WTC11 (cell line): ENCODE results near the gene PZP. TPM values are rescaled to one million over a fixed set of nuclear protein-coding genes. Genes with fewer than 3 reads are reported as not detected.

Experiments used
- ATAC-seq: fragments of 200-7000 bp; cut with Tn5 transposase; 2 replicates; pipeline ENCODE4 v1.10.0; 2021; ENCODE audit warnings: mild to moderate bottlenecking, moderate library complexity
- CTCF ChIA-PET: fragments of 300-600 bp; sonication (Branson Sonifier 250); formaldehyde crosslinking; loops from one replicate; lab custom pipeline; 2021; ENCODE audit warnings: antibody characterized with exemption; lab: Charles Lee
- POLR2A ChIA-PET: fragments of 350-600 bp; sonication (Branson Sonifier 250); formaldehyde crosslinking; loops from one replicate; lab custom pipeline; 2021; ENCODE audit warnings: antibody characterized with exemption; lab: Charles Lee
- DNase-seq: peaks from one replicate; pipeline ENCODE4 v3.0.0; 2021; ENCODE audit warnings: low spot score
- H3K27ac Mint-ChIP-seq: 2 replicates; pipeline ENCODE4 v1.8.0; 2021; ENCODE audit warnings: mixed read lengths
- H3K27me3 Mint-ChIP-seq: 2 replicates; pipeline ENCODE4 v1.8.0; 2021; ENCODE audit warnings: low read depth, mild to moderate bottlenecking, moderate library complexity, mixed read lengths
- H3K36me3 Mint-ChIP-seq: 2 replicates; pipeline ENCODE4 v1.8.0; 2021; ENCODE audit warnings: mixed read lengths
- H3K4me1 Mint-ChIP-seq: 2 replicates; pipeline ENCODE4 v1.8.0; 2022; ENCODE audit warnings: mixed read lengths
- H3K4me3 Mint-ChIP-seq: 2 replicates; pipeline ENCODE4 v1.8.0; 2021; ENCODE audit warnings: mild to moderate bottlenecking, moderate library complexity, mixed read lengths
- H3K9me3 Mint-ChIP-seq: 2 replicates; pipeline ENCODE4 v1.8.0; 2021; ENCODE audit warnings: mixed read lengths
- ELF4 ChIP-seq: sonication (generic); formaldehyde crosslinking; IDR thresholded peaks from 2 replicates; pipeline ENCODE4 v1.8.1; 2022; ENCODE audit warnings: low read depth, mild to moderate bottlenecking, moderate library complexity, missing genetic modification reagents
- FOXP1 ChIP-seq: sonication (generic); formaldehyde crosslinking; IDR thresholded peaks from 2 replicates; pipeline ENCODE4 v1.8.0; 2022; ENCODE audit warnings: missing genetic modification reagents, mild to moderate bottlenecking, moderate library complexity, borderline replicate concordance
- GTF2I ChIP-seq: fragments of 250-450 bp; sonication (Bioruptor Pico); conservative IDR thresholded peaks from 2 replicates; pipeline ENCODE4 v1.4.0; 2021; ENCODE audit warnings: mild to moderate bottlenecking
- HMGA2 ChIP-seq: fragments of 250-450 bp; sonication (Bioruptor Pico); IDR thresholded peaks from 2 replicates; pipeline ENCODE4 v1.4.0; 2021; ENCODE audit warnings: mild to moderate bottlenecking, moderate library complexity
- OVOL2 ChIP-seq: fragments of 250-450 bp; sonication (Bioruptor Pico); IDR thresholded peaks from 2 replicates; pipeline ENCODE4 v1.9.0; 2021; ENCODE audit warnings: mild to moderate bottlenecking, borderline replicate concordance
- RELA ChIP-seq: sonication (generic); formaldehyde crosslinking; IDR thresholded peaks from 2 replicates; pipeline ENCODE4 v1.8.1; 2022; ENCODE audit warnings: missing genetic modification reagents, mild to moderate bottlenecking, borderline replicate concordance
- ZNF138 ChIP-seq: sonication (generic); formaldehyde crosslinking; conservative IDR thresholded peaks from 2 replicates; pipeline ENCODE4 v1.8.1; 2022; ENCODE audit warnings: mild to moderate bottlenecking, moderate library complexity, missing genetic modification reagents
- ZNF416 ChIP-seq: fragments of 250-450 bp; sonication (Bioruptor Pico); IDR thresholded peaks from 2 replicates; pipeline ENCODE4 v1.9.0; 2021; ENCODE audit warnings: mild to moderate bottlenecking, inconsistent platforms
- ZNF423 ChIP-seq: fragments of 250-450 bp; sonication (Bioruptor Pico); IDR thresholded peaks from 2 replicates; pipeline ENCODE4 v2.1.2; 2022; ENCODE audit warnings: mild to moderate bottlenecking, moderate library complexity
- total RNA-seq: library from RNA; stranded (reverse); gene quantifications from 3 replicates; pipeline ENCODE4 v1.2.3, GENCODE V29; 2021
- TF ChIP-seq, protein P1 (sequence below): sonication (generic); formaldehyde crosslinking; IDR thresholded peaks from 2 replicates; pipeline ENCODE4 v1.8.1; 2022; ENCODE audit warnings: mild to moderate bottlenecking, missing genetic modification reagents, moderate library complexity, borderline replicate concordance
- TF ChIP-seq, protein P2 (sequence below): sonication (generic); formaldehyde crosslinking; IDR thresholded peaks from 2 replicates; pipeline ENCODE4 v1.8.0; 2022; ENCODE audit warnings: mild to moderate bottlenecking, missing genetic modification reagents
- TF ChIP-seq, protein P3 (sequence below): sonication (generic); formaldehyde crosslinking; IDR thresholded peaks from 2 replicates; pipeline ENCODE4 v1.8.1; 2023; ENCODE audit warnings: mild to moderate bottlenecking, missing genetic modification reagents, borderline replicate concordance
- TF ChIP-seq, protein P4 (sequence below): fragments of 250-450 bp; sonication (Bioruptor Pico); IDR thresholded peaks from 2 replicates; pipeline ENCODE4 v1.9.0; 2021; ENCODE audit warnings: mild to moderate bottlenecking
- TF ChIP-seq, protein P5 (sequence below): fragments of 250-450 bp; sonication (Bioruptor Pico); IDR thresholded peaks from 2 replicates; pipeline ENCODE4 v2.1.2; 2022; ENCODE audit warnings: mild to moderate bottlenecking, moderate library complexity
- TF ChIP-seq, protein P6 (sequence below): sonication (generic); formaldehyde crosslinking; IDR thresholded peaks from 2 replicates; pipeline ENCODE4 v1.8.1; 2022; ENCODE audit warnings: missing genetic modification reagents, borderline replicate concordance
- TF ChIP-seq, protein P7 (sequence below): sonication (generic); formaldehyde crosslinking; IDR thresholded peaks from 2 replicates; pipeline ENCODE4 v1.8.1; 2022; ENCODE audit warnings: low read depth, missing genetic modification reagents, borderline replicate concordance
- TF ChIP-seq, protein P8 (sequence below): sonication (generic); formaldehyde crosslinking; IDR thresholded peaks from 2 replicates; pipeline ENCODE4 v1.8.1; 2023; ENCODE audit warnings: mild to moderate bottlenecking, missing genetic modification reagents

The PZP gene
- total RNA-seq, 1 experiment from 2014 or later: 0.15 TPM

DNA sequence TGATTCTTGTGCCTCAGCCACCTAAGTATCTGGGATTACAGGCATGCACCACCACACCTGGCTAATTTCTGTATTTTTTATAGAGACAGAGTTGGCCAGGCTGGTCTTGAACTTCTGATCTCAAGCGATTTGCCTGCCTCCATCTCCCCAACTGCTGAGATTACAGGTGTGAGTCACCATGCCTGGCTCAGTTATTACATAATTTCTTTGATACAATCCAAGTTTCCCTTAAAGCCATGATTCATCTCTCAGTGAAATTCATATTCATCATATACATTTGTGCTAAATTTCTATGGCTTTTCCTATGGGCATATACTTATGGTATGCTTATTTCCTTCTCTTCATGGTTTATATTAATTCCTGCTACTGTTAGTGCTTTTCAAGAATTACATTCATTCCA, 29.1 kb upstream of the PZP start (continued):
- TF ChIP-seq, protein P1, sequence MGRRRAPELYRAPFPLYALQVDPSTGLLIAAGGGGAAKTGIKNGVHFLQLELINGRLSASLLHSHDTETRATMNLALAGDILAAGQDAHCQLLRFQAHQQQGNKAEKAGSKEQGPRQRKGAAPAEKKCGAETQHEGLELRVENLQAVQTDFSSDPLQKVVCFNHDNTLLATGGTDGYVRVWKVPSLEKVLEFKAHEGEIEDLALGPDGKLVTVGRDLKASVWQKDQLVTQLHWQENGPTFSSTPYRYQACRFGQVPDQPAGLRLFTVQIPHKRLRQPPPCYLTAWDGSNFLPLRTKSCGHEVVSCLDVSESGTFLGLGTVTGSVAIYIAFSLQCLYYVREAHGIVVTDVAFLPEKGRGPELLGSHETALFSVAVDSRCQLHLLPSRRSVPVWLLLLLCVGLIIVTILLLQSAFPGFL (CRISPR knock-in tag): no peak
- TF ChIP-seq ELF4 (no peak), FOXP1 (CRISPR knock-in tag) (no peak), GTF2I (CRISPR knock-in tag) (no peak)
- TF ChIP-seq, protein P2, sequence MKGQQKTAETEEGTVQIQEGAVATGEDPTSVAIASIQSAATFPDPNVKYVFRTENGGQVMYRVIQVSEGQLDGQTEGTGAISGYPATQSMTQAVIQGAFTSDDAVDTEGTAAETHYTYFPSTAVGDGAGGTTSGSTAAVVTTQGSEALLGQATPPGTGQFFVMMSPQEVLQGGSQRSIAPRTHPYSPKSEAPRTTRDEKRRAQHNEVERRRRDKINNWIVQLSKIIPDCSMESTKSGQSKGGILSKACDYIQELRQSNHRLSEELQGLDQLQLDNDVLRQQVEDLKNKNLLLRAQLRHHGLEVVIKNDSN: no peak
- TF ChIP-seq, protein P3, sequence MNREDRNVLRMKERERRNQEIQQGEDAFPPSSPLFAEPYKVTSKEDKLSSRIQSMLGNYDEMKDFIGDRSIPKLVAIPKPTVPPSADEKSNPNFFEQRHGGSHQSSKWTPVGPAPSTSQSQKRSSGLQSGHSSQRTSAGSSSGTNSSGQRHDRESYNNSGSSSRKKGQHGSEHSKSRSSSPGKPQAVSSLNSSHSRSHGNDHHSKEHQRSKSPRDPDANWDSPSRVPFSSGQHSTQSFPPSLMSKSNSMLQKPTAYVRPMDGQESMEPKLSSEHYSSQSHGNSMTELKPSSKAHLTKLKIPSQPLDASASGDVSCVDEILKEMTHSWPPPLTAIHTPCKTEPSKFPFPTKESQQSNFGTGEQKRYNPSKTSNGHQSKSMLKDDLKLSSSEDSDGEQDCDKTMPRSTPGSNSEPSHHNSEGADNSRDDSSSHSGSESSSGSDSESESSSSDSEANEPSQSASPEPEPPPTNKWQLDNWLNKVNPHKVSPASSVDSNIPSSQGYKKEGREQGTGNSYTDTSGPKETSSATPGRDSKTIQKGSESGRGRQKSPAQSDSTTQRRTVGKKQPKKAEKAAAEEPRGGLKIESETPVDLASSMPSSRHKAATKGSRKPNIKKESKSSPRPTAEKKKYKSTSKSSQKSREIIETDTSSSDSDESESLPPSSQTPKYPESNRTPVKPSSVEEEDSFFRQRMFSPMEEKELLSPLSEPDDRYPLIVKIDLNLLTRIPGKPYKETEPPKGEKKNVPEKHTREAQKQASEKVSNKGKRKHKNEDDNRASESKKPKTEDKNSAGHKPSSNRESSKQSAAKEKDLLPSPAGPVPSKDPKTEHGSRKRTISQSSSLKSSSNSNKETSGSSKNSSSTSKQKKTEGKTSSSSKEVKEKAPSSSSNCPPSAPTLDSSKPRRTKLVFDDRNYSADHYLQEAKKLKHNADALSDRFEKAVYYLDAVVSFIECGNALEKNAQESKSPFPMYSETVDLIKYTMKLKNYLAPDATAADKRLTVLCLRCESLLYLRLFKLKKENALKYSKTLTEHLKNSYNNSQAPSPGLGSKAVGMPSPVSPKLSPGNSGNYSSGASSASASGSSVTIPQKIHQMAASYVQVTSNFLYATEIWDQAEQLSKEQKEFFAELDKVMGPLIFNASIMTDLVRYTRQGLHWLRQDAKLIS: no peak
- TF ChIP-seq, protein P4, sequence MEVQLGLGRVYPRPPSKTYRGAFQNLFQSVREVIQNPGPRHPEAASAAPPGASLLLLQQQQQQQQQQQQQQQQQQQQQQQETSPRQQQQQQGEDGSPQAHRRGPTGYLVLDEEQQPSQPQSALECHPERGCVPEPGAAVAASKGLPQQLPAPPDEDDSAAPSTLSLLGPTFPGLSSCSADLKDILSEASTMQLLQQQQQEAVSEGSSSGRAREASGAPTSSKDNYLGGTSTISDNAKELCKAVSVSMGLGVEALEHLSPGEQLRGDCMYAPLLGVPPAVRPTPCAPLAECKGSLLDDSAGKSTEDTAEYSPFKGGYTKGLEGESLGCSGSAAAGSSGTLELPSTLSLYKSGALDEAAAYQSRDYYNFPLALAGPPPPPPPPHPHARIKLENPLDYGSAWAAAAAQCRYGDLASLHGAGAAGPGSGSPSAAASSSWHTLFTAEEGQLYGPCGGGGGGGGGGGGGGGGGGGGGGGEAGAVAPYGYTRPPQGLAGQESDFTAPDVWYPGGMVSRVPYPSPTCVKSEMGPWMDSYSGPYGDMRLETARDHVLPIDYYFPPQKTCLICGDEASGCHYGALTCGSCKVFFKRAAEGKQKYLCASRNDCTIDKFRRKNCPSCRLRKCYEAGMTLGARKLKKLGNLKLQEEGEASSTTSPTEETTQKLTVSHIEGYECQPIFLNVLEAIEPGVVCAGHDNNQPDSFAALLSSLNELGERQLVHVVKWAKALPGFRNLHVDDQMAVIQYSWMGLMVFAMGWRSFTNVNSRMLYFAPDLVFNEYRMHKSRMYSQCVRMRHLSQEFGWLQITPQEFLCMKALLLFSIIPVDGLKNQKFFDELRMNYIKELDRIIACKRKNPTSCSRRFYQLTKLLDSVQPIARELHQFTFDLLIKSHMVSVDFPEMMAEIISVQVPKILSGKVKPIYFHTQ: no peak
- TF ChIP-seq, all 79 proteins: peak for 0

DNA sequence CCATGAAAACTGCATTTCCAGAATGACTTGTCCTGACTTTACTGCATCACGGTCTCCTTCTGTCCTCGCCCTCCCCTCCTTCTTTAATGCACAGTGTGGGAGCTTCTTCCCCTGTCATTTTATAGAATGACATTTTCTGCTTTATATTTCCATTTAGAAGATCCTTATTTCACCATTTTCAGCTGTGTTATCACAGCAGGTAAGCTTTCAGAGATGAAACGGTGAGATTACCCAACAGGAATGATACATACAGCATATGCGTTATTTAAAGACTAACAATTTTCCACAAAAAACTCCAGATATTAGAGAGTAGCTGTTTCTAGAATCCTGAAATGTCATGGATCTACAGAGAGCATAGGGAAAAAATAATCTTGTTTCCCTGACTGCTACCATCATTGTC, 27.3 kb upstream of the PZP start:
- Mint-ChIP-seq H3K4me3 (no peak overlapping the region), H3K27ac (no peak overlapping the region), H3K4me1 (peaks cover 4% of the 10 kb centered on the region; the same call in 1 of the 2 replicates), H3K36me3 (no peaks in the 10 kb centered on the region), H3K27me3 (peaks cover 4% of the 10 kb centered on the region), H3K9me3 (no peaks in the 10 kb centered on the region)
- ATAC-seq (no peak), DNase-seq (no peak)
- POLR2A ChIA-PET: no interaction called here
- CTCF ChIA-PET: no interaction called here
- TF ChIP-seq ZNF138 (CRISPR knock-in tag) (no peak), ZNF416 (CRISPR knock-in tag) (no peak), RELA (CRISPR knock-in tag) (no peak), HMGA2 (CRISPR knock-in tag) (no peak), ZNF423 (CRISPR knock-in tag) (no peak), OVOL2 (CRISPR knock-in tag) (no peak)
- TF ChIP-seq, protein P5, sequence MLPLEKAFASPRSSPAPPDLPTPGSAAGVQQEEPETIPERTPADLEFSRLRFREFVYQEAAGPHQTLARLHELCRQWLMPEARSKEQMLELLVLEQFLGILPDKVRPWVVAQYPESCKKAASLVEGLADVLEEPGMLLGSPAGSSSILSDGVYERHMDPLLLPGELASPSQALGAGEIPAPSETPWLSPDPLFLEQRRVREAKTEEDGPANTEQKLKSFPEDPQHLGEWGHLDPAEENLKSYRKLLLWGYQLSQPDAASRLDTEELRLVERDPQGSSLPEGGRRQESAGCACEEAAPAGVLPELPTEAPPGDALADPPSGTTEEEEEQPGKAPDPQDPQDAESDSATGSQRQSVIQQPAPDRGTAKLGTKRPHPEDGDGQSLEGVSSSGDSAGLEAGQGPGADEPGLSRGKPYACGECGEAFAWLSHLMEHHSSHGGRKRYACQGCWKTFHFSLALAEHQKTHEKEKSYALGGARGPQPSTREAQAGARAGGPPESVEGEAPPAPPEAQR (CRISPR knock-in tag): no peak
- TF ChIP-seq, protein P6, sequence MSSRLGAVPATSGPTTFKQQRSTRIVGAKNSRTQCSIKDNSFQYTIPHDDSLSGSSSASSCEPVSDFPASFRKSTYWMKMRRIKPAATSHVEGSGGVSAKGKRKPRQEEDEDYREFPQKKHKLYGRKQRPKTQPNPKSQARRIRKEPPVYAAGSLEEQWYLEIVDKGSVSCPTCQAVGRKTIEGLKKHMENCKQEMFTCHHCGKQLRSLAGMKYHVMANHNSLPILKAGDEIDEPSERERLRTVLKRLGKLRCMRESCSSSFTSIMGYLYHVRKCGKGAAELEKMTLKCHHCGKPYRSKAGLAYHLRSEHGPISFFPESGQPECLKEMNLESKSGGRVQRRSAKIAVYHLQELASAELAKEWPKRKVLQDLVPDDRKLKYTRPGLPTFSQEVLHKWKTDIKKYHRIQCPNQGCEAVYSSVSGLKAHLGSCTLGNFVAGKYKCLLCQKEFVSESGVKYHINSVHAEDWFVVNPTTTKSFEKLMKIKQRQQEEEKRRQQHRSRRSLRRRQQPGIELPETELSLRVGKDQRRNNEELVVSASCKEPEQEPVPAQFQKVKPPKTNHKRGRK (CRISPR knock-in tag): no peak
- TF ChIP-seq, protein P7, sequence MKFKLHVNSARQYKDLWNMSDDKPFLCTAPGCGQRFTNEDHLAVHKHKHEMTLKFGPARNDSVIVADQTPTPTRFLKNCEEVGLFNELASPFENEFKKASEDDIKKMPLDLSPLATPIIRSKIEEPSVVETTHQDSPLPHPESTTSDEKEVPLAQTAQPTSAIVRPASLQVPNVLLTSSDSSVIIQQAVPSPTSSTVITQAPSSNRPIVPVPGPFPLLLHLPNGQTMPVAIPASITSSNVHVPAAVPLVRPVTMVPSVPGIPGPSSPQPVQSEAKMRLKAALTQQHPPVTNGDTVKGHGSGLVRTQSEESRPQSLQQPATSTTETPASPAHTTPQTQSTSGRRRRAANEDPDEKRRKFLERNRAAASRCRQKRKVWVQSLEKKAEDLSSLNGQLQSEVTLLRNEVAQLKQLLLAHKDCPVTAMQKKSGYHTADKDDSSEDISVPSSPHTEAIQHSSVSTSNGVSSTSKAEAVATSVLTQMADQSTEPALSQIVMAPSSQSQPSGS (CRISPR knock-in tag): no peak
- TF ChIP-seq, protein P8, sequence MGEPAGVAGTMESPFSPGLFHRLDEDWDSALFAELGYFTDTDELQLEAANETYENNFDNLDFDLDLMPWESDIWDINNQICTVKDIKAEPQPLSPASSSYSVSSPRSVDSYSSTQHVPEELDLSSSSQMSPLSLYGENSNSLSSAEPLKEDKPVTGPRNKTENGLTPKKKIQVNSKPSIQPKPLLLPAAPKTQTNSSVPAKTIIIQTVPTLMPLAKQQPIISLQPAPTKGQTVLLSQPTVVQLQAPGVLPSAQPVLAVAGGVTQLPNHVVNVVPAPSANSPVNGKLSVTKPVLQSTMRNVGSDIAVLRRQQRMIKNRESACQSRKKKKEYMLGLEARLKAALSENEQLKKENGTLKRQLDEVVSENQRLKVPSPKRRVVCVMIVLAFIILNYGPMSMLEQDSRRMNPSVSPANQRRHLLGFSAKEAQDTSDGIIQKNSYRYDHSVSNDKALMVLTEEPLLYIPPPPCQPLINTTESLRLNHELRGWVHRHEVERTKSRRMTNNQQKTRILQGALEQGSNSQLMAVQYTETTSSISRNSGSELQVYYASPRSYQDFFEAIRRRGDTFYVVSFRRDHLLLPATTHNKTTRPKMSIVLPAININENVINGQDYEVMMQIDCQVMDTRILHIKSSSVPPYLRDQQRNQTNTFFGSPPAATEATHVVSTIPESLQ (CRISPR knock-in tag): no peak
